Heart left ventricle (tissue), 16 donors: ENCODE results near the gene TSC22D3. TPM values are rescaled to one million over a fixed set of nuclear protein-coding genes. Genes with fewer than 3 reads are reported as not detected.

Experiments
- ATAC-seq, 4 donors: fragments of 200-7000 bp; cut with Tn5 transposase; one replicate each; pipeline ENCODE4 v1.9.1; 2020 to 2022; ENCODE audit warnings: moderate library complexity in 4 of 4, mild to moderate bottlenecking in 3 of 4, moderate number of reproducible peaks in 1 of 4
- DNase-seq, 5 donors: peaks; one replicate each; pipeline ENCODE4 v3.0.0-alpha.2; 2020
- H3K27ac ChIP-seq, 12 donors: fragments of 200-600 bp; sonication (generic) in 4 of 12; one replicate each; pipeline versions ENCODE4 v1.5.0 to v1.8.0; 2016 to 2022; ENCODE audit warnings: mild to moderate bottlenecking in 2 of 12
- H3K27me3 ChIP-seq, 9 donors: fragments of 200-600 bp; sonication (generic) in 2 of 9; one replicate each; pipeline versions ENCODE4 v1.5.1 to v1.8.0; 2016 to 2022; ENCODE audit warnings: mild to moderate bottlenecking in 3 of 9
- H3K36me3 ChIP-seq, 9 donors: fragments of 200-600 bp; sonication (generic) in 2 of 9; one replicate each; pipeline versions ENCODE4 v1.5.0 to v1.8.0; 2018 to 2022; ENCODE audit warnings: mild to moderate bottlenecking in 2 of 9
- H3K4me1 ChIP-seq, 12 donors: fragments of 200-600 bp; sonication (generic) in 4 of 12; one replicate each; pipeline versions ENCODE4 v1.5.0 to v1.8.0; 2016 to 2022; ENCODE audit warnings: mild to moderate bottlenecking in 3 of 12
- H3K4me3 ChIP-seq, 12 donors: fragments of 200-600 bp; sonication (generic) in 4 of 12; one replicate each; pipeline versions ENCODE4 v1.5.0 to v1.8.0; 2017 to 2022; ENCODE audit warnings: mild to moderate bottlenecking in 9 of 12, moderate library complexity in 4 of 12
- H3K9me3 ChIP-seq, 12 donors: fragments of 200-600 bp; sonication (generic) in 4 of 12; one replicate each; pipeline versions ENCODE4 v1.5.0 to v1.8.0; 2016 to 2022; ENCODE audit warnings: mild to moderate bottlenecking in 1 of 12
- POLR2A ChIP-seq, 2 donors: fragments of 450-650 bp; IDR thresholded peaks; one replicate each; pipeline ENCODE4 v1.6.1; 2017; ENCODE audit warnings: antibody characterized with exemption in 2 of 2, mild to moderate bottlenecking in 2 of 2, moderate library complexity in 2 of 2
- WGBS, 4 donors: extraction: QIAGEN DNeasy Blood & Tissue Kit in 2 of 4; methylation state at CpG; one replicate each; pipeline versions ENCODE4 v1.1.5 to v1.1.7; 2013 to 2018; 5-methylcytosine and 5-hydroxymethylcytosine counted together
- intact Hi-C, 10 donors: fragments of 100-400 bp; cut with DNase I; formaldehyde crosslinking; loops; one replicate each; pipeline versions ENCODE4 v1.11.1 to v1.14.2; 2022
- polyA plus RNA-seq, 2 donors: library from polyadenylated mRNA; stranded (reverse); fragments of 200-250 nt; gene quantifications; one replicate each; pipeline ENCODE4 v1.2.3, GENCODE V29; 2013
- total RNA-seq, 9 donors: library from RNA; depleted of rRNA in 2 of 9; stranded (reverse); fragments of >200 nt in 2 of 9; fragmentation: NEBNext Ultra II Directional in 3 of 9; extraction: Animal tissue kit (Norgen Biotek cat#: 25700) in 3 of 9; gene quantifications; one replicate each; pipeline versions ENCODE4 v1.1.0 to v1.2.4, GENCODE V29; 2016 to 2023
- TF ChIP-seq, protein P1 (sequence below), 12 donors: fragments of 200-600 bp; sonication (generic) in 4 of 12; IDR thresholded peaks; one replicate each; pipeline versions ENCODE4 v1.5.0 to v1.8.0; 2018 to 2022; ENCODE audit warnings: antibody characterized with exemption in 12 of 12, mild to moderate bottlenecking in 5 of 12
- donor health status: ischemic (EF 13 %, LVEDD 7.1; RV severe dilation, severe dysfunction).
- donor health status: healthy with polysubstance abuse.
- donor health status: DM: no; HTN: yes; CAD: no.
- donor health status: DM: no; HTN: no; CAD: no.
- donor health status: ischemic (EF 25% LVEDD 6.9; RV normal size, moderate dysfunction).
- donor health status: ischemic (EF 25% LVEDD 5.7; RV mildly dilated, moderate dysfunction).
- donor health status: healthy.
- donor health status: DM: yes; HTN: yes; CAD: no.
- donor health status: ischemic (EF 35%, LVEDD 5.7; RV mildly dilated, moderate dysfunction).
- donor health status: nonischemic (EF 11% LVEDD 7.7; RV severe dilation, severe dysfunction).
- donor health status: DM: yes; HTN: yes; CAD: no.
- donor health status: PGD.
- donor health status: ischemic (EF 29% LVEDD 5.4; RV normal size, mild dysfunction).
- donor health status: nonischemic (EF 23%, LVEDD 6.1; RV moderate dilation, normal function).

TSC22D3 gene
- total and polyA plus RNA-seq, 11 donors, result 28.0 to 145 (median 33.9) TPM

DNA sequence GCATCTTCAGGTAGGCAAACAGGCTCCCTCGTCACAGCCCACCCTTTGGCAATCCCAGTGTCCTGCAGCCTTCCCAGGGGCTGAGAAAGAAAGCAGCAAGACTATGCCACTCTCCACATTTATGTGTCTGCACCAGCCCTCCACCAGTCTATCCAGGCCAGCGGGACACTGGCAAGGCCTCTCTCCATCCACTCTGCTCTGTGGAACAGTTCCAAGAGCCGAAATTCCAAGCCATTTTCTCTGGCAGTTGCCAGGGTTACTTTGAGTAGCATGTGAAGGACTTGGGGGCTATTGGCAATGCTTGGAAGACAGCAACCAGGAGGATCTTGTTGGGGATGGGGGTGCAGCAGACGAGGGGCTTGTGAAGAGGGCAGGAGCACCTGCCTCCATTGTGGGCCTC is 52.1 kb downstream of the TSC22D3 start:
- Histone ChIP-seq H3K9me3 (no peaks in the 10 kb centered on the region), H3K4me3 (no peak overlapping the region), H3K27ac (no peak overlapping the region), H3K36me3 (no peaks in the 10 kb centered on the region), H3K4me1 (peaks cover 0 to 51% (median 24%) of the 10 kb centered on the region in 12 donors), H3K27me3 (peaks cover 0 to 11% (median 0%) of the 10 kb centered on the region in 9 donors)
- no peak for TF ChIP-seq POLR2A (IDR thresholded peaks at IDR 0.05)
- TF ChIP-seq, protein P1, sequence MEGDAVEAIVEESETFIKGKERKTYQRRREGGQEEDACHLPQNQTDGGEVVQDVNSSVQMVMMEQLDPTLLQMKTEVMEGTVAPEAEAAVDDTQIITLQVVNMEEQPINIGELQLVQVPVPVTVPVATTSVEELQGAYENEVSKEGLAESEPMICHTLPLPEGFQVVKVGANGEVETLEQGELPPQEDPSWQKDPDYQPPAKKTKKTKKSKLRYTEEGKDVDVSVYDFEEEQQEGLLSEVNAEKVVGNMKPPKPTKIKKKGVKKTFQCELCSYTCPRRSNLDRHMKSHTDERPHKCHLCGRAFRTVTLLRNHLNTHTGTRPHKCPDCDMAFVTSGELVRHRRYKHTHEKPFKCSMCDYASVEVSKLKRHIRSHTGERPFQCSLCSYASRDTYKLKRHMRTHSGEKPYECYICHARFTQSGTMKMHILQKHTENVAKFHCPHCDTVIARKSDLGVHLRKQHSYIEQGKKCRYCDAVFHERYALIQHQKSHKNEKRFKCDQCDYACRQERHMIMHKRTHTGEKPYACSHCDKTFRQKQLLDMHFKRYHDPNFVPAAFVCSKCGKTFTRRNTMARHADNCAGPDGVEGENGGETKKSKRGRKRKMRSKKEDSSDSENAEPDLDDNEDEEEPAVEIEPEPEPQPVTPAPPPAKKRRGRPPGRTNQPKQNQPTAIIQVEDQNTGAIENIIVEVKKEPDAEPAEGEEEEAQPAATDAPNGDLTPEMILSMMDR (IDR thresholded peaks at IDR 0.05), result no peak
- 58 to 96% (median 79%) methylated on average over 4 of the region's 4 CpGs for WGBS, 4 donors
- intact Hi-C loops, result loop anchor here in 3 of 10 donors (5.0 kb wide), 3 partner anchors 34 to 54 kb away; partner anchors contain the start of genes NCBP2L (in 1 of the 3) and TSC22D3 (in 1 of the 3)
- ATAC-seq, result no peak
- no peak for DNase-seq

DNA sequence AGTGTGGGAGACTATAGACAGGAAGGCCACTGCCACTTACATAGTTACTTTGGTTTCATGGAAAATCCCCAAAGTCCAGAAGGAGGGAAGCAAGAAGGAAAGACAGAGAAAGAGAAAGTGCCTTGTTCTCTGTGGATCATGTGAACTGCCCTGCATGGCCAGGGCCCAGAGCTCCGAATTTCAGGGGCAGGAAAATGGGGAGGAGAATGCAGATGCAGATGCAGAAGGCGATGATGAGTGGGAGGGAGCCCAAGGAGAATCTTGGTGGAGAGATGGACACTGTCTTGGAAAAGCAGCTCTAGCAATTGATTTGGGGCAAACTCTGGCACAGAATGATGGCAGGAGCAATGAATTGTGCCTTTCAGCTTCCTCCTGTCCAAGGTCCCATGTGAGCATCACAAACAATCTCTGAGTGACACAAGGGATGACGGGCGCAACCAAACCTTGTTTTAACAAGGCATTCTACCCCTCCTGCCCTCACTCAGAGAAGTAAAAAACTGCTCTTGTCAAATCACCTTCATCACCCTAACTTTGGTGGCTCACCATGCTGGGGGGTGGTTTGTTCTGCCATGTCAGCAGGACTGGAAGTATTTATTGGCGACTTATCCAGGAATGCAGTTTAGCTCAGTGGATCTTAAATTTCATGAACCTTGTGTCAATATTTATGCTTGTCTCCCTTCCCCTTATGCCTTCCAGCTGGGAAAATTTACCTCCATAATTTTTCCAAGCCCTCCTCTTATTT is 53.5 kb downstream of the TSC22D3 start:
- ATAC-seq, result no peak
- no peaks in the 10 kb centered on the region for H3K36me3 ChIP-seq
- peaks cover 0 to 52% (median 24%) of the 10 kb centered on the region in 12 donors for H3K4me1 ChIP-seq
- no peaks in the 10 kb centered on the region for H3K9me3 ChIP-seq
- intact Hi-C loops, result loop anchor here in 3 of 10 donors (5.0 kb wide), 3 partner anchors 35 to 55 kb away; partner anchors contain the start of genes NCBP2L (in 1 of the 3) and TSC22D3 (in 1 of the 3)
- 71 to 87% (median 82%) methylated on average over 5 of the region's 5 CpGs for WGBS, 4 donors
- peak overlapping the region in 9 of 12 donors; percentile 13 to 62 (median 46) for H3K27ac ChIP-seq
- no peak for DNase-seq
- H3K4me3 ChIP-seq, result no peak overlapping the region
- no peak for TF ChIP-seq POLR2A (IDR thresholded peaks at IDR 0.05)
- TF ChIP-seq, protein P1 (IDR thresholded peaks at IDR 0.05), result no peak
- peaks cover 0 to 14% (median 0%) of the 10 kb centered on the region in 9 donors for H3K27me3 ChIP-seq

DNA sequence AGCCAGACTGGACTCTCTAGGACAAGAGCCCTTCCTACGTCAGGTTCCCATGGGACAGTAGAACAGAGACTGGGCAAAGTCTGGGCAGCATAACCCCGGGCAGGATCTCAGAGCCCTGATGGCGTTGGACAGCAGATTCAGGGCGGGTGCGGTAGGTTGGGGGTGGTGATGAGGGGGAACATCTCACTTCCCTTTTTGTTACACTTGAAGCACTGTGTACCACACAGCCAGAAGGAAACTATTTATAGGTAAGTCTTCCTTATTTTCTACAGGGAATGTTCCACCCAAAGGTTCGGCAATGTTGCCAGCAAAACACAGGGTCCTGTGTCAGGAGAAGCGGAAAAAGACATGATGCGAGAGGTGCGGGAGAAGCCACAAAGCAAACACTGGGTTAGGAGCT is 54.3 kb downstream of the TSC22D3 start:
- Histone ChIP-seq H3K9me3 (no peaks in the 10 kb centered on the region), H3K4me1 (peaks cover 0 to 46% (median 19%) of the 10 kb centered on the region in 12 donors), H3K27me3 (peaks cover 0 to 20% (median 0%) of the 10 kb centered on the region in 9 donors), H3K36me3 (no peaks in the 10 kb centered on the region), H3K4me3 (no peak overlapping the region), H3K27ac (peak overlapping the region in 9 of 12 donors; percentile 13 to 62 (median 46))
- intact Hi-C loops, result loop anchor here in 3 of 10 donors (5.0 kb wide), 3 partner anchors 36 to 56 kb away; partner anchors contain the start of genes NCBP2L (in 1 of the 3) and TSC22D3 (in 1 of the 3)
- WGBS, 4 donors, result 66 to 72% (median 69%) methylated on average over 9 of the region's 9 CpGs
- DNase-seq (no peak), ATAC-seq (peak in 1 of 4 donors; percentile 16)
- no peak for TF ChIP-seq POLR2A (IDR thresholded peaks at IDR 0.05)
- TF ChIP-seq, protein P1 (IDR thresholded peaks at IDR 0.05), result no peak

DNA sequence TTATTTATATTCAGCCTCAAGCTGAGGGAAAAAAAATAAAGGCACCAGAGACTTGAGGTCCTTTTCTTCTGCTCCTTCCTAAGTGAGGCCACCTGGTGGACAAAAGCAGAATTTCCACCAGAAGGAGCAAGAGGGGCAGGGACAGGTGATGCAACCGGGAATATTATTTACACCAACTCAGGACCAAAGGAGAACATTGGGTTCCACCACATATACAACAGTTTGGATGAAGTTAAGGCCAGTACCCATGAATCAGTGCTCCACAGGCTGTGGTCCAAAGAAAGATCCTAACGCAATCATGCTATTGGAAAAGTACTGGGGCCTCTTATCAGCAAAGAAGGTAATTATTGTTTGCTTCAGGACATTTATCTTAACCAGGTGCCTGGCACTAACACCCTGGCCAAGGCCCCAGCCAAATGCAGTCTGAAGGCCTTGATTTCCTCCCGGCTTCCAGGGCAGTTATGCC is 57.4 kb downstream of the TSC22D3 start:
- no peak for TF ChIP-seq POLR2A (IDR thresholded peaks at IDR 0.05)
- TF ChIP-seq, protein P1 (IDR thresholded peaks at IDR 0.05), result peak; percentile 58 to 89 (median 74)
- peak overlapping the region in 1 of 12 donors; percentile 95 for H3K4me3 ChIP-seq
- H3K4me1 ChIP-seq, result peaks cover 0 to 56% (median 11%) of the 10 kb centered on the region in 12 donors
- peaks cover 0 to 13% (median 0%) of the 10 kb centered on the region in 9 donors for H3K27me3 ChIP-seq
- DNase-seq (peak in 4 of 5 donors; percentile 45 to 62 (median 58)), ATAC-seq (peak; percentile 3 to 33 (median 15))
- H3K9me3 ChIP-seq, result no peaks in the 10 kb centered on the region
- peak overlapping the region in 7 of 12 donors; percentile 13 to 98 (median 89) for H3K27ac ChIP-seq
- intact Hi-C loops, result loop anchor here in 6 of 10 donors (2.0 to 5.0 kb wide), 5 partner anchors 41 to 174 kb away; partner anchors contain the start of genes TSC22D3 (in 3 of the 6) and NCBP2L (in 2 of the 6)
- H3K36me3 ChIP-seq, result peaks cover 0 to 21% (median 16%) of the 10 kb centered on the region in 9 donors
- 47 to 58% (median 53%) methylated on average over 3 of the region's 3 CpGs for WGBS, 4 donors
